Breast epithelium (tissue), 3 donors: ENCODE results near the gene LMX1B.

Source experiments
- CTCF ChIP-seq, 3 donors: fragments of 450-650 bp; IDR thresholded peaks; one replicate each; pipeline ENCODE4 v1.5.1; 2016 to 2017; ENCODE audit warnings: antibody characterized with exemption in 3 of 3, mild to moderate bottlenecking in 3 of 3, moderate library complexity in 3 of 3
- POLR2A ChIP-seq: fragments of 450-650 bp; IDR thresholded peaks from one replicate; pipeline ENCODE4 v1.6.1; 2016; ENCODE audit warnings: antibody characterized with exemption, mild to moderate bottlenecking, moderate library complexity
- POLR2AphosphoS5 ChIP-seq, 3 donors: sonication (generic); formaldehyde crosslinking; IDR thresholded peaks; one replicate each; pipeline ENCODE4 v1.6.1; 2017; ENCODE audit warnings: antibody characterized with exemption in 3 of 3

- TF ChIP-seq POLR2AphosphoS5 (IDR thresholded peaks at IDR 0.05) (no peak), CTCF (IDR thresholded peaks at IDR 0.05) (no peak), POLR2A (no peak)
Observed at GRCh38 chr9:126614455-126615244, 922 bp downstream of the LMX1B start.
